MM.1S (cell line): ENCODE measurements around the gene MYH11.

Experiments
- DNase-seq: peaks from one replicate; pipeline ENCODE4 v3.0.0-alpha.2; 2015
- H2AFZ ChIP-seq: fragments of 300-600 bp; sonication (generic); 2 replicates; pipeline ENCODE4 v1.6.0; 2016; ENCODE audit warnings: antibody characterized with exemption, low read length
- H3F3A ChIP-seq: fragments of 300-600 bp; sonication (generic); 2 replicates; pipeline ENCODE4 v1.6.1; 2016; ENCODE audit warnings: mild to moderate bottlenecking, antibody characterized with exemption, low read length, moderate library complexity, mixed read lengths; ENCODE audit not compliant: insufficient read depth
- H3K27ac ChIP-seq: fragments of 300-600 bp; sonication (generic); 2 replicates; pipeline ENCODE4 v1.5.1; 2016; ENCODE audit warnings: mild to moderate bottlenecking, low read length
- H3K27me3 ChIP-seq: fragments of 300-600 bp; sonication (generic); replicated peaks from 2 replicates; pipeline ENCODE4 v1.6.0; 2016; ENCODE audit warnings: low read length; ENCODE audit not compliant: insufficient read depth
- H3K36me3 ChIP-seq: fragments of 300-600 bp; sonication (generic); replicated peaks from 2 replicates; pipeline ENCODE4 v1.6.1; 2016; ENCODE audit warnings: mild to moderate bottlenecking, low read length, mixed read lengths; ENCODE audit not compliant: insufficient read depth
- H3K4me1 ChIP-seq: fragments of 300-600 bp; sonication (generic); 2 replicates; pipeline ENCODE4 v1.6.1; 2016; ENCODE audit warnings: low read length, mixed read lengths
- H3K4me2 ChIP-seq: fragments of 300-600 bp; sonication (generic); 2 replicates; pipeline ENCODE4 v1.6.0; 2016; ENCODE audit warnings: low read depth, low read length
- H3K4me3 ChIP-seq: fragments of 300-600 bp; sonication (generic); 2 replicates; pipeline ENCODE4 v1.5.1; 2016; ENCODE audit warnings: low read length, mixed read lengths
- H3K79me2 ChIP-seq: fragments of 300-600 bp; sonication (generic); 2 replicates; pipeline ENCODE4 v1.6.1; 2016; ENCODE audit warnings: mixed run types, low read length, mixed read lengths
- H3K9ac ChIP-seq: fragments of 300-600 bp; sonication (generic); 2 replicates; pipeline ENCODE4 v1.6.1; 2016; ENCODE audit warnings: low read length, mixed read lengths
- H3K9me2 ChIP-seq: fragments of 300-600 bp; sonication (generic); replicated peaks from 2 replicates; pipeline ENCODE4 v1.6.1; 2016; ENCODE audit warnings: mild to moderate bottlenecking, low read length, mixed read lengths; ENCODE audit not compliant: insufficient read depth
- H3K9me3 ChIP-seq: fragments of 300-600 bp; sonication (generic); replicated peaks from 2 replicates; pipeline ENCODE4 v1.6.1; 2016; ENCODE audit warnings: mild to moderate bottlenecking, low read length, mixed read lengths; ENCODE audit not compliant: insufficient read depth
- H4K20me1 ChIP-seq: fragments of 300-600 bp; sonication (generic); 2 replicates; pipeline ENCODE4 v1.6.1; 2016; ENCODE audit warnings: mild to moderate bottlenecking, low read length, moderate library complexity, mixed read lengths; ENCODE audit not compliant: insufficient read depth
- CTCF ChIP-seq: fragments of 300-600 bp; sonication (generic); IDR thresholded peaks from 2 replicates; pipeline ENCODE4 v1.5.1; 2016; ENCODE audit warnings: antibody characterized with exemption, low read length, mixed read lengths
- EZH2 ChIP-seq: fragments of 300-600 bp; sonication (generic); optimal IDR thresholded peaks from 2 replicates; pipeline ENCODE3; 2017; ENCODE audit warnings: low read depth, mild to moderate bottlenecking, antibody characterized with exemption, low read length, mixed read lengths
- EZH2phosphoT487 ChIP-seq: fragments of 300-600 bp; sonication (generic); IDR thresholded peaks from 2 replicates; pipeline ENCODE4 v1.6.1; 2018; ENCODE audit warnings: antibody characterized with exemption, low read length

Gene MYH11

DNA sequence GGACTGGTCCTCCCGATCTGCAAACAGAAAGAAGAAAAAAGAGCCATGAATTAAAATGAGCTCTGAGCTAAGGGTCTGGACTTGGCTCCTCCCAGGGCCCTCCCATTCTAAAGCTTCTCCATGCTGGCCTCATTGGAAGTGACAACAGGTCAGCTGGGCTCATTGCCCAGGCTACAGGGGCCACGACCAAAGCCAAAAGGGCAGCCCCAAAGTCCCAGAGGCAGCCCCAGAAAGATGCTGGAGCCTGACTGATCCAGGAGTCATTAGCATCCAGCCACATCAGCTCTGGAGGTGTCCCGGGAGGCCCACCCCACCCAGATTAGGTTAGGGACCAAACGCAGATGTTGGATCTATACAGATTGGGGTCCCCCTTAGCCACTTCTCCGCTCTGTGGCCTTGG is 58.2 kb downstream of the MYH11 start:
- Histone ChIP-seq H3K36me3 (no peaks in the 10 kb centered on the region), H3K27ac (no peak overlapping the region), H3K4me2 (no peak overlapping the region), H3K9me3 (no peaks in the 10 kb centered on the region), H2AFZ (no peak overlapping the region), H3F3A (no peaks in the 10 kb centered on the region), H3K4me3 (no peak overlapping the region), H3K27me3 (no peaks in the 10 kb centered on the region), H3K9ac (no peak overlapping the region), H3K79me2 (no peaks in the 10 kb centered on the region), H3K4me1 (no peaks in the 10 kb centered on the region), H4K20me1 (no peaks in the 10 kb centered on the region), H3K9me2 (no peaks in the 10 kb centered on the region)
- no peak for DNase-seq
- TF ChIP-seq EZH2, result no peak
- no peak for TF ChIP-seq CTCF
- TF ChIP-seq EZH2phosphoT487, result no peak

DNA sequence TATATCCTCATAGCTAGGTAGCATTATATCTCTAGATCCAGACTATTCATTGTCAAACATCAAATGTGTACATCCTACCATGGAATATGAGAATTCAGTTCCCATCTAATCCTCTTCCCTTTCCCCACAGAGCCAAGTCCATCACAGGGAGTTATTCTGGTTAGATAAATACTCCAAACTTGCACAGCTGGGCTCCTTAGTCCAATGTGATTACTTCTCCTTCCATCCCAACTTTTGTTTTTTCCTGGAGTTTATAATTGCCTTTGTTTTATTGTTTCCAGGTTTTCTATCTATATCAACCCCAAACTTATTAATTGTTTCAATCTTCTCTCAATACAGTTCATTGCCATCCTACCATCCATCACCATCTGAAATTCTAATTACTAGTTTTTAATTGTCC is 59.9 kb downstream of the MYH11 start:
- no peak for TF ChIP-seq CTCF
- no peak overlapping the region for H2AFZ ChIP-seq
- DNase-seq, result no peak
- no peaks in the 10 kb centered on the region for H3K9me2 ChIP-seq
- no peak overlapping the region for H3K27ac ChIP-seq
- no peaks in the 10 kb centered on the region for H3K79me2 ChIP-seq
- H3F3A ChIP-seq, result no peaks in the 10 kb centered on the region
- no peak overlapping the region for H3K4me3 ChIP-seq
- no peaks in the 10 kb centered on the region for H3K27me3 ChIP-seq
- no peak overlapping the region for H3K9ac ChIP-seq
- no peak overlapping the region for H3K4me2 ChIP-seq
- no peaks in the 10 kb centered on the region for H3K36me3 ChIP-seq
- no peaks in the 10 kb centered on the region for H3K4me1 ChIP-seq
- H4K20me1 ChIP-seq, result no peaks in the 10 kb centered on the region
- no peaks in the 10 kb centered on the region for H3K9me3 ChIP-seq

DNA sequence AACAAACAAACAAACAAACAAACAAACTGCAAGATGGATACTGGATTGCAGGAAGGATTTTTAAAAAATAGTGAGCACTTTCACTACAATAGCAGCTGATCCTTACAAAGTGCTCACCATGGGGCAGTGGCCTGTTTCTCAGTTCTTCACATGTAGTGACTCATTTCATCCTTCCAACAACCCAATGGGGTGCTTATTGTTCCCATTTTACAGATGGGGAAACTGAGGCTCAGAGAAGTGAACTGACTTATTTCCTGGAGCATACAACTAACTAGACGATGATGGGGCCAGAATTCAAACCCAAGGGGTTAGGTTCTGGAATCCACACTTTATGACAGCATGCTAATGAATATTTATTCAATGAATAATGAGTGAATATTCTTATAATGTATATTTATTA is 61.2 kb downstream of the MYH11 start:
- DNase-seq, result no peak
- TF ChIP-seq EZH2phosphoT487 (no peak), CTCF (no peak), EZH2 (no peak)
- H3K9me3 ChIP-seq, result no peaks in the 10 kb centered on the region
- no peaks in the 10 kb centered on the region for H3K9me2 ChIP-seq
- H3K27ac ChIP-seq, result no peak overlapping the region
- no peak overlapping the region for H3K4me3 ChIP-seq
- H3F3A ChIP-seq, result no peaks in the 10 kb centered on the region
- no peaks in the 10 kb centered on the region for H3K27me3 ChIP-seq
- H3K9ac ChIP-seq, result no peak overlapping the region
- H3K79me2 ChIP-seq, result no peaks in the 10 kb centered on the region
- no peak overlapping the region for H2AFZ ChIP-seq
- no peaks in the 10 kb centered on the region for H4K20me1 ChIP-seq
- no peak overlapping the region for H3K4me2 ChIP-seq
- H3K4me1 ChIP-seq, result no peaks in the 10 kb centered on the region
- no peaks in the 10 kb centered on the region for H3K36me3 ChIP-seq

DNA sequence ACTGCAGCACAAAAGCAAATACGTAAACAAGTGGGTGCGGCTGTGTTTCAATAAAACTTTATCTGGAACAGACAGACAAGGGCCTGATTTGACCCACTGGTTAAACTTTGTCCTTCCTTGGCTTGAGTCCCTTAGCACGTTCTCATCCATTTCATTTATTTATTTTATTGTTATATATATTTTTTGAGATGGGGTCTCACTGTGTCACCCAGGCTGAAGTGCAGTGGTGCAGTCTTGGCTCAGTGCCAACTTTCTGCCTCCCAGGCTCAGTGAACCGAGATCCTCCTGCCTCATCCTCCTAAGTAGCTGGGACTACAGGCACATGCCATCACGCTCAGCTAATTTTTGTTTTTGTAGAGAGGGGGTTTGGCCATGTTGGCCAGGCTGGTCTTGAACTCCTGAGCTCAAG is 64.3 kb downstream of the MYH11 start:
- H3K36me3 ChIP-seq, result no peaks in the 10 kb centered on the region
- H3K4me3 ChIP-seq, result no peak overlapping the region
- no peak overlapping the region for H3K4me2 ChIP-seq
- H4K20me1 ChIP-seq, result no peaks in the 10 kb centered on the region
- no peaks in the 10 kb centered on the region for H3K27me3 ChIP-seq
- H2AFZ ChIP-seq, result no peak overlapping the region
- no peaks in the 10 kb centered on the region for H3K9me2 ChIP-seq
- no peaks in the 10 kb centered on the region for H3K9me3 ChIP-seq
- DNase-seq, result no peak
- H3K9ac ChIP-seq, result no peak overlapping the region
- no peaks in the 10 kb centered on the region for H3K79me2 ChIP-seq
- H3F3A ChIP-seq, result no peaks in the 10 kb centered on the region
- TF ChIP-seq EZH2phosphoT487 (no peak), CTCF (no peak), EZH2 (no peak)
- no peak overlapping the region for H3K27ac ChIP-seq
- H3K4me1 ChIP-seq, result no peaks in the 10 kb centered on the region
